ENCODE data around the gene STK39.

The STK39 gene

DNA sequence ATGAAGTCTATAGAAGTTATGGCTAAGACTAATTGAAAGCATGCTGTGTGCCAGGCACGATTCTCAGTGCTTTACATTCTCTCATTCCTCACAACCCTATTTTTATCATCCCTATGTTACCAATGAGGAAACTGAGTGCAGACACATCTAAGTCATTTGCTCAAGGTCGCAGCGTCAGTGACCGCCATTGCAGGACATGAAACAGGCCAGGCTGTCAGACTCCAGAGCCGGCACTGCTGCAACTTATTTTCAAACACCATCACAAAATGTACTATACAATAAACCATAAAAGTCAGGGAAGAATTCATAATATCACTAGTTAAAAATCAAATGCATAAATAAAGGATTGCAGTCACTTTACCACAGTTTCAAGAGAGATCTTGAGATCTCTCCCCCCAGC, 5.6 kb downstream of the STK39 start:
- DNase-seq: no peak

DNA sequence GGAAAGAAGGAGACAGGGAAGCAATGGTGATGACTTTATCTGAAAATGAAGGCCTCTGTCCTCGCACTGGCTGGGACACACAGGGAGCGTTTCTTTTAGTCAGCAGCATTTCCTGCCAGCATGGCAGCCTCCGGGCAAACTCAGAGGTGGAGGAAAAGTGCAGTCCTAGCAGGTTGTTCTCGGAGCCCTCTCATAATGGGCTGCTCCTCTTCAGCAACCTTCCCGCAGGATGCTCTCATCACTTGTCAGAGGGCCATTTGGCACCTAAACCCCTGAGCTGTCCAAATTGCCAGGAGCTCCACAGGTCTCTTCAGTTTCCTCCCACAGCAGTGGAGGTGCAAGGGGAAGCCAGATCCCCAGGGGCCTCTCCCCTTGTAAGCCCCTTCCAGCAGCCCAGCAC, 6.2 kb downstream of the STK39 start:
- no peak for DNase-seq

DNA sequence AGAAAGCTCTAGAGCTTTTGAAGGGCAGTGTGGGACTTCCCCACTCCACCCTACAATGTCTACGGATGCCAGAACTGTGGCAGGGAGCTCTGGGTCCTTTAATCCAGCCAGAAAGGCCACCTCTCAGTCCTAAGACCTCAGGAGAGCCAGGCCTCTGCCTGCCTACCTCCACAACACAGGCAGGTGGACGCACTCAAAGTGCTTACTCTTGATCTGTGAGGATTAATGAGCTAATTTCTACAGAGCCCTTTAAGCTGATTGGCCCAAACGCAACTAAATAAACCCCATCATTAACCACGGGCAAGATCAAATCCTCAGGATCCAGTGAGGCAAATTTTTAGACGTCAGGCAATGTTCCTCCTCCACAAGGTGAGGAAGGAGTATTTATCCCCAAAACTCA, 8.1 kb downstream of the STK39 start:
- DNase-seq: no peak

DNA sequence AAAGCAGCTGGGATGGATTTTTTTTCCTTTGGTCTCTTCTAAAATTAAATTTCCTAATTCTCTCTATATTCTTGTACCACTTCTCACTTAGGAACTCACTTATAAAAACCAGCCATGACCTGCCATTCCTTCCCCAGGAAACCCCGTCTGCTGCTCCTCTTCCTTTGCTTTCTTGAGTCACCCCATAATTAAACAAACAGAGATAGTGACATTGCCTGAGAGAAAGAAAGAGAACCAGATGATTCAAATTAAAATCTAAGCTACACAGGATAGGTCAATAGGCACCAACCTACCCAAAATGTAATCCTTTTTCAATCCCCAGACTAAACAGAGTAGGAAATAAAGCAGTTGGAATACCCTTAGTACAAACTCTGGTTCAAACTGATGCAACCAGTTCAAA, 9.7 kb downstream of the STK39 start:
- DNase-seq: no peak

DNA sequence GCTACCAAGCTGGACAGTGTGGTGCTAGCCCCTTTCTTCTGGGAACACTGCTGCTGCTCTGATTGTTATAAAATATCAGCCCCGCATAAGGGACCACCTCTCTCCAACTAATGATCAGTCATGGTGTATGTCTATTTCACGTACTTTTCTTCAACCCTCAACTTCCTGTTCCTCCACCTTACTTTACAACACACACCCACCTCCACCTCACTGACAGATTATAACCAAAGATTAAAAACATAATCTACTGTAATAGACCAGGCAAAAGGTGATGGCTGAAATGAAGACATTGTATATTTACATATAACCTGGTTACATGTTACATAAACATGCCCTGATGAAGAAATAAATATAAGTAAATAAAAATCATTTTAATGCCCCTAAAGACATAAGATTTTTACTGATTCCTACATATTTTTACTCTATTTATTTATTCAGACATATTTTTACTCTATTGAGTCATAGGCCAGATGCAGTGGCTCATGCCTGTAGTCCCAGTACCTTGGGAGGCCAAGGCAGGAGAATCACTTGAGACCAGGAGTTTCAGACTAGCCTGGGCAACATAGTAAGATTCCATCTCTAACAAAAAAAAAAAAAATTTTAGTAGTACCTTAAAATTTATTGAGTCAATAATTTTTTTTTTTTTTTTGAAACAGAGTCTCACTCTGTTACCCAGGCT, 12.8 kb downstream of the STK39 start:
- DNase-seq: no peak

DNA sequence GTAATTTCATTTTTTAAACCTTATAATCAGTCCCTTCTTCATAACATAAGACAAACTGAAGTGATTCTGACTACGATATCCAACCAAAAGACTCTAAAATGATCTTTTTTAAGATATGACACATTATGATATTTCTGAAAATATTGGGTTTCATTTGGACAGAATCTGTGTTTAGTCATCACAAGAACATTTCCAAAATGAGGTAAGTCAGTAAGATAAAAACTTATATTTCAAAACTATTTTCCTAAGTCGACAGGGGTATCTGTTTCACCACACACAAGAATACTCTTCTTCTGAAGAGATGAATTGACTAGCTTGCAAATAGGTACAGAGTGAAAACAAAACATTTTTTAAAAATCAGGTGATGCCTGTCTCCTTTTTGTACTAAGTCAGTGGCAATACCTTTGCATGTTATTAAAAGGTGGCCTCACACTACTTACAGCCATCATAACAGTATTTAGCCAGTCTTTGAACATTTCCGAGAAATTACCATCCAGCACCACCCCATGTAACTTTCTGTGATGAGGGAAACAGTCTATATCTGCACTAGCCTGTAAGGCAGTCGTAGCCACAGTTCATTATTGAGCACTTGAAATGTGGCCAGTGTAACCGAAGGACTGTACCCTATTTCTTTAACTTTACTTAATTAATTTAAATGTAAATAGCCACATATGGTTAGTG, 13.5 kb downstream of the STK39 start:
- no peak for DNase-seq

DNA sequence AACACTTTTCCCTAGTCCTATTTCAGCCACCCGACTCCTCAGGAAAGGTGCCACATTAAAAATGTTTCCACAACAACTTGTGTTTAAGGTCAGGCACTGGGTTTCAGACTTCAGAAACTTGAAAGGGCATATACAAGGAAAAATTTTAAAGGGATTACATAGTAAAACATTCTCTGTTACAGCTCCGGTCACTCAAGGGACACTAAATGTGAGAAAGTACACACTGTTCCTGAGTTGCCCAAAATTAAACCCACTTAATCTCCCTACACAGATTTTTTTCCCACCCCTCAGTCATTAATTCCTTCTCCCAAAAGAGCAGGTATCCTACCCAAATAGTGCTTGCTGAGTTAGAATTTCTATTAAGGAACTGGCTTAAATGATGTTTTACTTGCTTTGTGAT, 14.2 kb downstream of the STK39 start:
- no peak for DNase-seq

DNA sequence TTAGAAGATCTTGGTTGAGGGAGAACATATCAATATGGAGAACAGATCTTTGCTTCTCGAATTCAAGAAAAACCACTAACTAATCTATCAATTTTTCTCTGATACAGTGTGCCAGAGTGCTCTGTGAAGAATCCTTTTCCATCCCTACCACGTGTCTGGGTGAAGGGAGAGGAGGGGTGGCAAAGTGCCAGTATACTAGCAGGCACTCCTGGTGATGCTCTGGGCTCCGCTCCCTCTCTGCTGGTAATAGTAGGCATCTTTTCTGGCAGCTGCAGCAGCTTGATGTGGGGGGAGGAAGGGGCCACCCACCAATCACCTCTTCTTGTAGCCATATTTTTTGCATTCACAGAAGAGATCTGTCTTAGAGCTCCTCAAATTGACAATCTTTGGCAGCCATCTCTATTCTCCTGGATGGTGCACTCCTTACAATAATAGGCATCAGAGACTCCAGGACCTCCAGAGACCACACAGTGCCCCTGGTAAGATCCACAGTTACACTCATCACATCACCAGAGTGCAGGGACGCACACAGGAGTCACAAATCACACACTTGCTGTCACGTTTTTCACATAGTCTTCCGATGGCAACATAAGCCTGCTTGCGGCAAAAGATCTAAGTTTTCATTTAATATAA, 15.7 kb downstream of the STK39 start:
- no peak for DNase-seq

DNA sequence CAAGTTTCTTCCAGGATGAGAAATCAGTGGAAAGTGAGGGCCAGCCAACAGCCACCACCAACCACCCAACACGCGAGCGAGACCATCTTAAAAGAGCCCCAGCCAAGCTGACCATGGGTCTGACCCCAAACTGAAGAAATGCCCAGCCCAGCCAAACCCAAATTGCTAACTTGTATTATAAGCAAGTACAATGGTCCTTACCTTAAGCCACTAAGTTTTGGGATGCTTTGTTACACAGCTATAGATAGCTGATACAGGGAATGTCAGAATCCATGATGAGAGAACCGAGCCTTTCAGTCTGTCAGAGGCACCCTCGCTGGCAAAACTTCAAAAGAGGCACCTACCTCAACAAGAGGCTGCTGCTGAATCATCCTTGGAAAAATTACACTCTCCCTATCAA, 17.0 kb downstream of the STK39 start:
- no peak for DNase-seq

DNA sequence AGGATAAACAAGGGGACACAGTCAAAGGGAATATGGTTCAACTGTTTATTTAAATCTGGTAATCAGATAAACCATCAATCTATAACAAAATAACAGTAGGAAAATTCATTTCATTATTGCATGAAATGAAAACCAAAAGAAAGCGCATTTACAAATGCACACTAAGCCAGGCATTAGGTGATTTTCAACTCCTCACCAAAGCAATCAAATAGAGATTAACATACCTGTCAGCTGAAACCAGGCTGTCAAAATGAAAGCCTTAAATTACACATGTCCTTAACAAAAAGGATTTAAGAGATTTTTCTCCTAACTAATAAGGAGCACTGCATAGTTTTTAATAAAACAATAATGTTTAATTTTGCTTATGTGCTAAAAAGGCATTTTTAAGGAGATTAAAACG, 23.0 kb downstream of the STK39 start:
- DNase-seq: no peak

DNA sequence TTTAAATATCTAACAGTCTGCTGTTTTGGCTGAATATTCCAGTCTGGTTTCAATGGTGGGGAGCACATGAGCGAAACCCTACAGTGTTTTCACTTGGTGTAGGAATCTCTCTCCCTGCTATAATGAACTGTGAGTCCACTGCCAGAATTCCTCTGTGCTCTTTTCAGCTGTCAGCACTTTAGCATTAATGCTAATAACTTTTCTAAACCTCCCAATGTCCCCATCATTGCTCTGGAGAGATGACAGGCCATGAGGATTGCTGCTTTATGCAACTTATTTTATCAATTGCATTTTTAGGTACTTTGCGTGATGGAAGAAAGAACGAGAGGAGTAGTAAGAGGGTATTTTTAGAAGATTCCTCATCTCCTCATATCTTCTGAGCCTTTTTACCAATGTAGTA, 25.3 kb downstream of the STK39 start:
- DNase-seq: no peak

DNA sequence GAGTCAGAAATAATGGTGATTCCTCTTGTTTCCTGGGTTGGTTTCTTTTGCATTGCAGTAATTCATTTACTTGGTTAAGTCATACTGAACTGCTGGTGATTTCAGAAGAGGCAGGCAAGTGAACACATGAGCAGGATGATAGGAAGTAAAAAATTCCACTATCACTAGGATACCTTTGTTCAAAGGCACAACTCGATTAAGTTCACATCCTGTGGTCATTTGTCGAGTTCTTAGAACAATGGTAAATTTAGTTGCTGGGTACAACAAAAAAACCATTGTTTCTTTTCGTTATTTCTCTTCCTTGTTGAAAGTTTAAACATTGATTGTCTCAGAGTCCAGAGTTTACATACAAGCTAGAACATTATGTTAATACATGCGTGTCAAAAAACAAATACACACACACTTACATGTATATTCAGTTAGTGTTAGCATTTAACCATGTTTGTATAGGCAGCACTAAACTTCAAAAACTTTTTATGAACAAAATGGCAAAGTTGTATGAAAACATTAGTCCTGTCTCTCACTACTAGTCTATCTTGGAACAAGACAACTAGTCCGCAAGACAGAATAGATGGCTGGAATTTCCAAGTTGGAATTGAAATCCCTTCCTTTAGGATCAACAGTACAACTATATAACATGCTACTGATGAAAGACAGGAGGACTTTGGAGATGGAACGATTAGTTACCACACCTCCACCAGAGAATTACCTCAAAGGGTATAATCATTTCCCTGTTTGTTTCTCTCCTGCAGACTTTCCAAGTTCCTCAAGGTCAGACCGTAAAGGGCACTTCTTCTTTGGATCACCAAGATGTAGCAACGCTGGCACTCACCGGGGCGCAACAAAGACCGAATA, 26.2 kb downstream of the STK39 start:
- DNase-seq: no peak

DNA sequence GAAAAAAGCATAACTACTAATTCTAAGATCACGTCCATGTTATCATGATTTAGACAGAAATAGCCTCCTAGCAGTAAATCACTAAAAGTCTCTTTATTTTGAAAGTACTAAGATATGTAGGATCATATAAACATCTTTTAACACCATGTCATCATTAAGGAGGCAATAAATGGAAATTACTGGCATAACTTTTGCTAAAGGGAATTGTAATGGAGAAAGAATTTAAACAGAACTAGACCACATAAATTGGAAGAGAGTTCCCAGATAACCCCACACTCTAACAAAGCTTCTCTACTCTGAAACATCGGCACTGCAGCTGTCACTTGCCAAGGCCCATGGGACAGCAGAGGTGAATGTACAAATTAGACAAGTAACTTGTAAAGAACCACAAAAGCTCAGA, 29.5 kb downstream of the STK39 start:
- DNase-seq: no peak

DNA sequence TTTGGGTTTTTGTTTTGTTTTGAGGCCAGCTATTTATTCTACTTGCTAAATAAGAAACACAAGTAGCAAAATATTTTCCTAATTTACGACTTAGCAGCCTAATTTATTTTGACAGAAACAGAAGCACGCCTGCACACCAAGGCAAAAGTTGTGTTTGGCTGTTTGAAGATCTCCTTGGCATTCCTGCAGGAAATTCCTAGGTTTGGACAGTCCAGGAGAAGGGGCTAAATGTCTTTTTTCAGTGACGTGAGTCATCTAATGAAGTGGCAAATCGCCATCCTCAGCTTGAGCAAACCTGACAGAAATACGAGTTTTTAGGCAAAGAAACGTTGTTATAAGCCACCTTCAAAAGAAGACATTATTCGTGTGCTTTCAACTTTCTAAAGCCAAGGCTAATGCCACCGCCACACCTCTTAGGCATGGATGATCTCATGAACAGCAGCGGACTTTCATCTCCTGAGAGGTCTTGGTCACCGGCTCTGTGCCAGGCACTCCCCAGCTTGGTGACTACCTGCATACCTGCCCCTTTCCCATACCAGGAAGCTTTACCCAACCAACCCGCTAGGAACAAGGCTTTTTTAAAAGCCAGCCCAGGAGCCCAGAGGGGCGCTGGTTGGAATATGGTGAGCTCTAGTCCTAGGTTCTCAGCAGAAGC, 30.9 kb downstream of the STK39 start:
- DNase-seq: no peak

DNA sequence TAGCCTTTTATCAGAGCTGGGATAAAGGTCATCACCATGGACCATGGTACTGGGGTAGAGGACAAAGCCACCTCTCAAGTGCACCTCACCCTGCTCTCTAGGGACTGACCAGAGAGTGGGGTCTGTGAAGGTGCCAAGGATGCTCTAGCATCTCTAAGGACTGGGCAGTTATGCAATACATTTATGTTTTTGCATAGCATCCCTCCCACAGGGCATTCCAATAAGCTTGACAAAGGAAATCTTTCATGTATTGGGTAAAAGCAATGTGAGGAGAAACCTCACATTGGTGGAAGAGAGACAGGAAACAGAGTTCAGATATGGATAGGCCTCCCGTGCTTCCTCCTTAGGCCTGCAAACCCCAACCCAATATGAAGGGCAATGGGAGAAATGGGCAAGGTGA, 31.6 kb downstream of the STK39 start:
- no peak for DNase-seq

DNA sequence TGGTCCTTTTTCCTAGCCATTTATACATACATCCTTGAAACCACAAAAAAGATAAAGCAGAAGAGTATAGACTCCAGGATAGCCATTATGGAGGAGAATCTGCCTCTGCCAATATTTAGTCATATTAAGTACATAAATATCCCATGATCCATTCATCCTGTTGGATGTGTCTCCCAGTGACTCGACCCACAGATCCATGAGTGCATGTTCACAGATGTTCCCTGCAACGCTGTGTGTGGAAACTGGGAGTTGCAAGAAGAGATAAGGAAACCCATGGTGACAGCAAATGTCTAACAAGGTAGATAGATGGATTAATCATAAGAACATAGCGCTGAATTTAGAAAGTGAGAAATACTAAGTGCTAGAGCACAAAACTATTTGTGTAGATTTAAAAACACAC, 34.5 kb downstream of the STK39 start:
- DNase-seq: no peak

DNA sequence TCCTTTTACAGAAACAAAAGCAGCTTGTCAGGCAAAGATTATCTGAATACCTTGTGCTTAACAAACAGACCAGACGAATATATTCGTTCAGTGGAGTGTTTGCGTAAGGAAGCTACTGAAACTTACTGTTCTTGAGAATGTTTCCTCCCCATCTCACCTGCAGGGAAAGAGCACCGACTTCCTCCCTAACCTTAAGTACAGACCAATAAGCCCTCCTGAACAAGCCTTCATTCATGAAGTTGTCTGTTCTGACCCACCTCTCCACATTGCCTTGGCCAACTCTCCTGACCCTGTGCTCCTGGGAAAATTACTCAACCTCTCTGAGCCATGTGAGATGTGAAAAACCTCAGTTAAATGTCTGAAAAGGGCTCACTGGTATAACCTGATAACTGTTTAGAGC, 35.2 kb downstream of the STK39 start:
- DNase-seq: no peak

DNA sequence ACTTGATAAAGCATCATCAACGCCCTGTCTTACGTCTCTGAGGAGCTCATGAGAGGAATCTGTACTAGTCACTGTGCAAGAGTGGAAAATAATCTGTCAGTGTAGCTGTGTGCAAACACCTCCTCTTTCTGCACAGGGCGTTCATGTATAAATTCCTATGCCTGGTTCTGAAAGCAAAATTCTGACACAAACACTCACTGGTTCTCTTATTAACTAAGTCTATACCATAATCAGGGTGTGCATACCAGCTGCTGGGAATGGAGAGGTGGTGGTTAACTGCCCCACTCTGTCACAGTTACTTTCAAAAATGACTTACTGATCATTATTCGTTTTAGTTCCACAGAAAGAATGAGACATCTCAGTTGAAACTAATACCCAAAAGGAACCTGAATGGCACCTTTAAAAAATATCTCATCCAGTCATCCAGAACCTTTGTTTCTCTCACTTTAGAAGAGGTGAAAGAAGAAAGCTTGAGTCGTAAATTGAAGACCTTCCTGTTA, 35.7 kb downstream of the STK39 start:
- DNase-seq: no peak

DNA sequence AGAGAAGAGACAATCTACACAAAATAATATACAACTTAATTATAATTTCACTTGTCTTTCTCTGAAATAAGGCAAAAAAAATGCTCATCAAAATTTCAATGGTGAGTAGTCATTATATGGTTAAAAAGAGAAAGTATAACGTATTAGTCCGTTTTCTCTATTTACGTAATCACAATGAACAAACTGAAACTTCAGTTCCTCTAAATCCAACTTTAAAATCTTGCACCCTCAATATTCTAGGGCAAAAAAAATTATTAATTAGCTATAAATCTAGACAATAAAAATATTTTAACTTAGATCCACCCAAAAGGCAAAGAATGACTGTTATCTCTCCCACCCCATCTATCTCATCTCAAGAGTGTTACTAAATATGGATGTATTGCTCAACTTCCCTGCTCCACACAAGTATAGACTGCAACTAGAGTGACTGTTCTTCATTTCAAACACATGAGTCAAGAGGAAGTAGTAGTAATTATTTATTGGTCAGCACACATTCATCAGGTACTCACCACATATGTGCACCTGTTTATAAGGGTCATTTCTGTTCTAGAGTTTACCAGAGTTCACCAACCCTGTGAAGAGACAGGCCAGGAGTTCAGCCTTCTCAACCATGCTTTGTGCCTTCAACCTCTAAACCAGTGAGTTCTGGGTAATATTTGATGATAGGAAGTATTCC, 36.4 kb downstream of the STK39 start:
- no peak for DNase-seq

DNA sequence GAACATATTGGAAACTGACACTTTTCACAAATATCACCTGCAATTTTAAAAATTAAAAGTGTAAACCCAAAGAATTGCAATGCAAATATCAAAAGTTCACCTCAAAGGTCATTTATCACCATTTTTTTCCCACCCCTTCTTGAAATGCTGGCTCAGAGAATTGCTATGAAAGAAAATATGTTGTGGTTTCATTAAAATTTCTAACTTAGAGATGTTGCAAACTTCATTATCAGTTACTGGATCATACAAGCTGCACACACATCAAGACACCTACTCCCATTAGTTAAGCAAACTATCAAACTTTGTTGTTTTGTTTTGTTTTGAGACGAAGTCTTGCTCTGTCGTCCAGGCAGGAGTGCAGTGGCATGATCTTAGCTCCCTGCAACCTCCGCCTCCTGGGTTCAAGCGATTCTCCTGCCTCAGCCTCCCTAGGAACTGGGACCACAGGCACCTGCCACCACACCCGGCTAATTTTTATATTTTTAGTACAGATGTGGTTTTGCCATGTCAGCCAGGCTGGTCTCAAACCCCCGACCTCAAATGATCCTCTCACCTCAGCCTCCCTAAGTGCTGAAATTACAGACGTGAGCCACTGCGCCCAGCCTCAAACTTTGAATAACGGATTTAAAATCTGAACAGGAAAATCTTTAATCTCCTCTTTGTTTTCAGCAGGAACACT, 37.0 kb downstream of the STK39 start:
- DNase-seq: no peak

DNA sequence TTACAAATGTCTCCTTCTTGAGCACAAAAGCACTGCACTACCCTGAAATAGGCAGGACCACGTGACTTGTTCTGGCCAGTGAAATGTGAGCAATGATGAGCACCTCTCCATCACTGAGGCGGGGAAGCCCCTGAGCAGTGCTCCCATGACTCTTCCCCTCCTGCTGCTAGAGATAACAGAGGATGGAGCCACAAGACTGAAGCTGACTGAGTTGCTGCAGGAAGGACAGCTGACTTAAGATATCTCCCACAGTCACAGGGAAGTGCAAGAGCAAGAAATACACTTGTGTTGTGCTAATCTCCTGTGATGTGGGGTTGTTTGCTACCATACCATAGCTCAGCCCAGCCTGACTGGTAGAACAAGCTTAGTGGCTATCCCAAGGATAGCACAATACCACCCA, 38.7 kb downstream of the STK39 start:
- no peak for DNase-seq

DNA sequence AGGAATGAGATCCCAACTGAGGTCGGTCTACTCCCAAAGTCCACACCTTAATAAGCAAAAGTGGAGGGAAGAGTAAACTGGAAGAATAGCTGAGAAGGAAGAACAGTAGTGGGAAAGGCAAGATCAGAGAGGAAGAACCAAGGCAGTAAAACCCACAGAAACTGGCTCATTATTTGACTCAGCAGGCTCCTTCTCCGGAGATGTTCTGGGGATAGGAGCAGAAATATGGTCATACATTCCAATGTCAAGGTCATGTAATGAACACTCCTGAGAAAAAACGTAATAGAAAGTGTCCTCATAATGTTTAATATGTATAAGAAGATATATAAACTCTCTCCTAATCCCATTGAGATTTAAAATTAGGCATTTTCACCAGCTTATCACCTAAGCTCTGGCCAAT, 39.5 kb downstream of the STK39 start:
- DNase-seq: no peak
